ENCODE data around the gene FECH. TPM values are rescaled to one million over a fixed set of nuclear protein-coding genes. Genes with fewer than 3 reads are reported as not detected.

Gene FECH
- polyA plus RNA-seq, 1 donor (not counting 4 experiments of a cell fraction or from before 2014, with no cell fraction given) = 29.2 TPM

GRCh38 chr18:57502624-57503023, 83.9 kb downstream of the FECH start:
- no peak for TF ChIP-seq CTCF (optimal IDR thresholded peaks at IDR 0.05 in 1 of 3, IDR thresholded peaks at IDR 0.05 in 1 of 3, conservative IDR thresholded peaks at IDR 0.05 in 1 of 3; ENCODE audit: extremely low read depth in 1 of 3, insufficient read depth in 2 of 3, low read length in 3 of 3)
- TF ChIP-seq EZH2 (IDR thresholded peaks at IDR 0.05; ENCODE audit: low read length) = no peak
- no peak for FAIRE-seq
- dilution Hi-C loops (cut with MboI; ENCODE audit: extremely low pct_ligation_motif_present, low sequenced_read_pairs) = no loop called here

GRCh38 chr18:57498682-57499256, 87.7 kb downstream of the FECH start:
- Histone ChIP-seq H2AFZ (ENCODE audit: control insufficient read depth, low read length) (no peak overlapping the region), H3K9ac (ENCODE audit: control insufficient read depth, extremely low read depth, insufficient read depth, low read length) (no peak overlapping the region), H3K27ac (ENCODE audit: control insufficient read depth, insufficient read depth, low read length) (no peak overlapping the region), H3K4me2 (ENCODE audit: control insufficient read depth, extremely low read depth, insufficient read depth, low read depth, low read length) (no peak overlapping the region), H3K27me3 (ENCODE audit: control insufficient read depth, extremely low read depth, insufficient read depth, low read length) (no peaks in the 10 kb centered on the region), H3K4me3 (ENCODE audit: control insufficient read depth in 2 of 3, extremely low read depth in 1 of 3, insufficient read depth in 2 of 3, low read depth in 1 of 3, low read length in 3 of 3) (no peak overlapping the region), H4K20me1 (ENCODE audit: control insufficient read depth, extremely low read depth, insufficient read depth, low read length) (no peaks in the 10 kb centered on the region), H3K9me1 (ENCODE audit: control insufficient read depth, extremely low read depth, insufficient read depth, low read length) (no peaks in the 10 kb centered on the region), H3K79me2 (ENCODE audit: control insufficient read depth, insufficient read depth, low read length) (no peaks in the 10 kb centered on the region), H3K9me3 (ENCODE audit: control insufficient read depth, low read depth, low read length) (no peaks in the 10 kb centered on the region), H3K36me3 (ENCODE audit: control insufficient read depth in 2 of 2, extremely low read depth in 1 of 2, insufficient read depth in 2 of 2, low read length in 2 of 2) (no peaks in the 10 kb centered on the region), H3K4me1 (ENCODE audit: control insufficient read depth, extremely low read depth, insufficient read depth, low read length) (no peaks in the 10 kb centered on the region)
- no peak for DNase-seq (ENCODE audit: low read depth, low spot score)
- FAIRE-seq = no peak
- TF ChIP-seq EZH2 (IDR thresholded peaks at IDR 0.05; ENCODE audit: low read length) (no peak), CTCF (optimal IDR thresholded peaks at IDR 0.05 in 1 of 3, IDR thresholded peaks at IDR 0.05 in 1 of 3, conservative IDR thresholded peaks at IDR 0.05 in 1 of 3; ENCODE audit: extremely low read depth in 1 of 3, insufficient read depth in 2 of 3, low read length in 3 of 3) (no peak)
- dilution Hi-C loops (cut with MboI; ENCODE audit: extremely low pct_ligation_motif_present, low sequenced_read_pairs) = no loop called here

More at GRCh38 chr18:57502624-57503023, 83.9 kb downstream of the FECH start:
- no peak for DNase-seq (ENCODE audit: low read depth, low spot score)
- Histone ChIP-seq H3K4me3 (ENCODE audit: control insufficient read depth in 2 of 3, extremely low read depth in 1 of 3, insufficient read depth in 2 of 3, low read depth in 1 of 3, low read length in 3 of 3) (no peak overlapping the region), H3K27ac (ENCODE audit: control insufficient read depth, insufficient read depth, low read length) (no peak overlapping the region), H3K9ac (ENCODE audit: control insufficient read depth, extremely low read depth, insufficient read depth, low read length) (no peak overlapping the region), H4K20me1 (ENCODE audit: control insufficient read depth, extremely low read depth, insufficient read depth, low read length) (no peaks in the 10 kb centered on the region), H3K4me2 (ENCODE audit: control insufficient read depth, extremely low read depth, insufficient read depth, low read depth, low read length) (no peak overlapping the region), H3K36me3 (ENCODE audit: control insufficient read depth in 2 of 2, extremely low read depth in 1 of 2, insufficient read depth in 2 of 2, low read length in 2 of 2) (no peaks in the 10 kb centered on the region), H3K4me1 (ENCODE audit: control insufficient read depth, extremely low read depth, insufficient read depth, low read length) (no peaks in the 10 kb centered on the region), H3K9me3 (ENCODE audit: control insufficient read depth, low read depth, low read length) (no peaks in the 10 kb centered on the region), H3K79me2 (ENCODE audit: control insufficient read depth, insufficient read depth, low read length) (no peaks in the 10 kb centered on the region), H3K9me1 (ENCODE audit: control insufficient read depth, extremely low read depth, insufficient read depth, low read length) (no peaks in the 10 kb centered on the region), H2AFZ (ENCODE audit: control insufficient read depth, low read length) (no peak overlapping the region), H3K27me3 (ENCODE audit: control insufficient read depth, extremely low read depth, insufficient read depth, low read length) (no peaks in the 10 kb centered on the region)

Other genes starting within 250 kb of the FECH start
- gene ST8SIA3, start 234.1 kb downstream of the FECH start, polyA plus RNA-seq = not detected in 3 replicates
- gene ONECUT2, start 151.3 kb downstream of the FECH start, polyA plus RNA-seq = under 0.01 to 0.01 TPM (median 0.01 TPM) in 3 replicates
- gene NARS1, start 35.1 kb upstream of the FECH start, polyA plus RNA-seq = 143 to 231 TPM (median 187 TPM) in 3 replicates
- 14.6 to 20.4 TPM (median 15.7 TPM) in 3 replicates for gene ATP8B1, start 216.6 kb upstream of the FECH start, polyA plus RNA-seq